HG02852 (cell line): ENCODE data around the gene ADCY9.
"Not testable (repeated sequence)": the region's sequence is repeated elsewhere in the genome, so short reads cannot be mapped to it uniquely, and the experiment has no call there.

Experiments used
- ATAC-seq: cut with Tn5 transposase; IDR thresholded peaks from one replicate; pipeline ENCODE4 v1.9.1; 2021; ENCODE audit warnings: mild to moderate bottlenecking, moderate library complexity; ENCODE audit not compliant: unreplicated experiment

The ADCY9 gene

GRCh38 chr16:4094127-4094773, 22.0 kb downstream of the ADCY9 start:
- ATAC-seq, result no peak

DNA sequence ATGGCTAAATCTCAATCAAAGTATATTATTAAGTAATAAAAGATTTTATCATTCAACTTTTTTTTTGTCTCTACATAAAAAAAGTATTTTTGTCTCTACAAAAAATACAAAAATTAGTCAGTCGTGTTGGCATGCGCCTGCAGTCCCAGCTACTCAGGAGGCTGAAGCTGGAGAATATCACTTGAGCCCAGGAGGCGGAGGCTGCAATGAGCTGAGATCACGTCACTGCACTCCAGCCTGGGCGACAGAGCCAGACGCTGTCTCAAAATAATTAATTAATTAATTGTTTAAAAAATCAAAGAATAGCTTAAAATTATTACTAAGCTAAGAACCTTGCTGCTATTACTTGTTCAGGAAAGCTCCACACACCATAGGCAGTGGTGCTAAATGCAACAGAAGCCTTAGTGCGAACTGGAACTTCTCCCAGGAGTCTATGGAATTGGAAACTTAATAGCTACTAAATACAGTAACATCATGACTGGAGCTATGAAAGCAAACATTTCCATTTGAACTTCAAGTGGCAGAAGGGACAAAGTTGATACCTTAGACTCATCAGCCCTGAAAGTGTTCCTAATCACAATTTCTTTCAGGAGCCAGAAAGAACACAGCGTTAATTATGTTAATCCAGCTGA, 22.6 kb downstream of the ADCY9 start:
- no peak for ATAC-seq

DNA sequence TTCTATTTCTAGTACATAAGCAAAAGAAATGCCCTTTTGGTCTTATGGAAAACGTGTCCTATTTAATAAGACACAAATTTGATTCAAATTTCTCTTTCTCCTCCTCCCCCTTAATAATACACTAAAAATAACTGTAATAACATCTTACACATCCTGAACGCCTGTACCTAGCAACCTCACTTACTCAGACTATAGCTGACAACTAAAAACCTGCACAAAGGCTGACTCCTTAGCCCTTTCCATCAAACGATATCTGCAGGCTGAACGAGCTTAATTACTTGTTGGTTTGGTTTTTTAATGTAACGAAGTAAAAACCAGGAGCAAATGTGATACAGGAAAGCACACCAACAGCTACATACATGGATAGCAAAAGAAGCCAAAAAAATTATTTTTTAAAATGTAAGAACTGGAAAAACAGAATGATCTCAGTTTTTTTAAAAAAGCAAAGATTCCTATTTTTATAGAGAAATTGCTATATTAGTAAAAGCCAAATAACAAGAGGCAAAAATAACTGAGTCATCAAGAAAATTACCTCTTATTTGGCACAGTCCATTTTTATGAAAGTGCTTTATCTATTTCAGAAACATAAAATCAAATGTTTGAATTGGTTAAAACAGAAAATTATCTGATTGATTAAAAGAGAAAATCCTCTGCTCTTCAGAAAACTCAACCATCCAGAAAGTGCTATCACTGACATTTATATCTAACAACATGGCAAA, 23.5 kb downstream of the ADCY9 start:
- no peak for ATAC-seq

DNA sequence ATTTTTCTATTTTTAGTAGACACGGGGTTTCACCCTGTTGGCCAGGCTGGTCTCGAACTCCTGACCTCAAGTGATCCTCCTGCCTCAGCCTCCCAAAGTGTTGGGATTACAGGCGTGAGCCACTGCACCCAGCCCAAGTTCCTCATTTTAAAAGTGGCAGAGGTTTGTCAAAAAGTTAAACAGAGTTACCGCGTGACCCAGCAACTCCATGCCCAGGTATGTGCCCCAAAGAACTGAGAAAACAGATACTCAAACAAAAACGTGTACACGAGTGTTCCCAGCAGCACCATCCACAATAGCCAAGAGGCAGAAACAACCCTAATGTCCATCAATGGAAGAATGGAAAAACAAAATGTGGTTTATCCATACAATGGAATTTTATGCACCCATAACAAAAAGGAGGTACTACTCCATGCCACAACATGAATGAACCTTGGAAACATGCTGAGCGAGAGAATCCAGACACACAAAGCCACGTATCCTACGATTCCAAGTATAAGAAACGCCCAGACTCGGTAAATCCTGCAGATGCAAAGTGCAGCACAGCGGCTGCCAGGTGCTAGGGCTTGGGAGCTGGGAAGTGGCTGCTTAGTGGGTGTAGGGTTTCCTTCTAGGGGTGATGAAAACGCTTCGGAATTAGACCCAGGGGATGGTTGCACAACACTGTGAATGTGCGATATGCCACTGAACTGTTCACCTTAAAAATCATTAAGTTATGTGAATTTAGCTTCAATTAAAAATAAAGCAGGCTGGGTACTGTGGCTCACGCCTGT, 24.8 kb downstream of the ADCY9 start:
- no peak for ATAC-seq

- ATAC-seq, result no peak
These were observed 25.8 kb downstream of the ADCY9 start for GRCh38 chr16:4090351-4090851.

DNA sequence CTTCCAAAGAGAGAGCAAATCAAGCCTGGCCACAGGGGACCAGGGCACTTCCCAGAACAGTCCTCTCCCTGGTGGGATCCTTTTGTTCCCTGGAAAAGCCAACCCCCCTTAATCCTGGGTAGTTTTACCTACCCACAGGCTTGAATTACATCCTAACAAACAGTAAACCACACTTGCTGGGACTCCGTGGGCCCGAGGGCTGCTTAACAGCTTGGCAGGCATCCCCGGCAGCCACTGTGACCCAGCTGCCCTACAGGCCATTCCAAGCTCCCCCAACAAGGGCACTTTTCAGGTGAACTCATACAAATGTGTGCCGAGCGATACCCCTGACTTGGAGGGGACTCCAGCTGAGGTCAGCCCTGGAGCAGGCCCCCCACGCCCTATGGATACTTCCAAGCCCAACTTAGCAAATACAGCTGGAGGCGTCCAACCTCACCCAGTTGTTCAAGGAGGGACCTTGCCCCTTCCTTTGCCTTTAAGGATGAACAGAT, 26.4 kb downstream of the ADCY9 start:
- no peak for ATAC-seq

DNA sequence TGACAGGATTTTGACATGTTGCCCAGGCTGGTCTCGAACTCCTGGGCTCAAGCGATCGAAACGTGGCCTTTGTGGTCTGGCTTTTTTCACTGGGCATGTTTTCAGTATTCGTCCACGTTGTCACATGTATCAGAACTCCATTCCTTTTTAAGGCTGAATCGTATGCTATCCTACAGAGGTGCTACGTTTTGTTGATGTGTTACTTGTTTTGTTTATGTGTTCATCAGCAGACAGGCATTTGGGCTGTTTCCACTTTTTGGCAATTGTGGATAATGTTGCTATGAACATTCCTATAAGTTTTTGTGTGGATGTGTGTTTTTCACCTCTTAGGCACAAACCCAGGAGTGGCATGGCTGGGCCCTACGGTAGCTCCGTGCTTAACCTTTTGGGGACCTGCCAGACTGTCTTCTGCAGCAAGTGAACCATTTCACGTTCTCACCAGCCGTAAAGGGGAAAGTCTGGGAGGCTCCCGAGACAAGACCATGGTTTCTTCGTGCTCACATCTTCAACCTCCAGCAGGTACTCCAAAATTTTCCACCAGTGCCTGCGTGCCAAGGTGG, 26.9 kb downstream of the ADCY9 start:
- no peak for ATAC-seq

DNA sequence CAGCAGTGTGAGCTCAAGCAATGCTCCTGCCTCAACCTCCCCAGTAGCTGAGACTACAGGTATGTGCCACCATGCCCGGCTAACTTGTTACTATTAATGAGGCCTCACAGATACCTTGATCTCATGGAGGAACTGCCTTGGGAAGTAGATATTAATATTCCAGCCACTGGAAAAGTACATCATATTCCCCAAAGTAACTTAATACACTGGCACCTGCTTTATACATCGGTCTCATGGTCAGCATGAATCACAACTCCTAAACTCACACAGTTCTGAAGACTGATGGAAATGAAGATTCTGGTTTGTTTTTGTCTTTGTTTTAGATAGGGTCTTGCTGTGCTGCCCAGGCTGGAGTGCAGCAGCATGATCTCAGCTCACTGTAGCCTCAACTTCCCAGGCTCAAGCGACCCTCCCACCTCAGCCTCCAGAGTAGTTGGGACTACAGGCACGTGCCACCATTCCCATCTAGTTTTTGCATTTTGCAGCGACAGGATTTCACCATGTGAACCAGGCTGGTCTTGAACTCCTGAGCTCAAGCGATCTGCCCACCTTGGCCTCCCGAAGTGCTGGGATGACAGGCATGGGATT, 28.2 kb downstream of the ADCY9 start:
- ATAC-seq, result no peak

DNA sequence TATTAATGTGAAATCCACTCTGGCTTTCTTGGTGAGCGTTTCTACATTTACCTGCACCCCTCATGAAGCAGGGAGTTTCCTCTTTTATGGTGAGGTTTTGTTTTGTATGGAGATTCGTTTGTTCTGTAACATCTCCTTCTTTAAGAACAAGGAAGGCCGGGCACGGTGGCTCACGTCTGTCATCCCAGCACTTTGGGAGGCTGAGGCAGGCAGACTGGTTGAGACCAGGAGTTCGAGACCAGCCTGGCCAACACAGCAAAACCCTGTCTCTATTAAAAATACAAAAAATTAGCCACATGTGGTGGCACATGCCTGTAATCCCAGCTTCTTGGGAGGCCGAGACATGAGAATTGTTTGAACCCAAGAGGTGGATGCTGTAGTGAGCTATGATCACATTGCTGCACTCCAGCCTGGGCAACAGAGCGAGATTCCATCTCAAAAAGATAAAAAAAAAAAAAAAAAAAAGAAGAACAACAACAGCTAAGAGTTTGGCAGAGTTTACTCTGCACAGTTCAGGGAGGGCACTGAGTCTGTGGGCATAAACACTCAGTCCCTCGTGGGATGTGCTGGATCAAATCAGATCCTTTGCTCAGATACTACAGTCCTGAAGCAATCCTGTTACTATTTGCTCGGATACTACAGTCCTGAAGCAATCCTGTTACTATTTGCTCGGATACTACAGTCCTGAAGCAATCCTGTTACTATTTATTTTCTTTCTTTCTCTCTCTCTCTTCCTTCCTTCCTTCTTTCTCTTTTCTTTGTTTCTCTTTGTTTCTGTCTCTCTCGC, 28.9 kb downstream of the ADCY9 start:
- no peak for ATAC-seq

GRCh38 chr16:4086153-4086552, 30.1 kb downstream of the ADCY9 start:
- no peak for ATAC-seq

DNA sequence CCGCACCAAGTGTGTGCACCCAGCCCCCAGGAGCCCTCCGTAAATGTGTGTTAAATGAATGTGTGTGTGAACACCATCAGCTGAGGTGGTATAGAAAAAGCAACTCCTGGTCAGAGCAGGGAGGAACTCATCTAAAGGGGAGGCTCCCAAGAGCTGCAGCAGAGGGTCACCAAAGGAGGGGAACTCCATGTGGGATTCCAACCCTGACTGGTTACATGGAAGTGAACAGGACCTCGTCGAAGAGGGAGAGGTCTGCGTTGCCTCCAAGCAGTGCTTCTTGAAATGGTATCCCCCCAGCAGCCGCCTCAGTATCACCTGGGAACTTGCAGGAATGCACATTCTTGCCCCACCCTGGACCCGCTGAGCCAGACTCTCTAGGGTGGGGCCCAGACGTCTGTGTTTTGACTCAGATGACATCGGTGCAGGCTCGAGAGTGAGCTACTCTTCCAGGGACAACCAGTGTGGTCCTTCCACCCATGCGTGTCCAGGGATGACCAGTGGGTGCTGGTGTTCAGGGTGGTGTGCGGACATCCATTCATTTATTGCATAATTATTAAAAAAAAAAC, 30.8 kb downstream of the ADCY9 start:
- ATAC-seq, result no peak

GRCh38 chr16:4083347-4083870, 32.8 kb downstream of the ADCY9 start:
- ATAC-seq, result no peak

DNA sequence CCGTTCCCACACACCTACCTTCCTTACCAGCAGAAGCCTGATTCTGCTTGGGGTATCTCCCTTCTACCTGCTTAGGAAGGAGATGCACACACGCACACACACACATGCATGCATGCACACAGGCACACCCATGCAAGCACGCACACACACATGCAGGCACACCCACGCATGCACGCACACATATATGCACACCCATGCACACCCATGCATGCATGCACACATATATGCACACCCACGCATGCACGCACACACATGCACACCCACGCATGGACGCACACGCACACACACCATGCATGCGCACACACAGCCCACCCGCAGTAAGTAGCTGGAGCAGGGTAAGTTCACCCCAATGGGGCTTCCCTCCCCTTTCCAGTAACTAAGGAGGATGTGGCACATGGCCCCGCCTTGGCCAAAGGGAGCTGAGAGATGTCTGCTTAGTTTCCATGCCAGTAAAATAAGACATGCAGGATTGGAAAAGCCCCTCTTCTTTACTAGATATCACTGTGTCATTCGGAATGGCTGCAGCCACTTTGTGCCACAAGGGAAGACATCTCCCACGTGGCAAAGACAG, 33.7 kb downstream of the ADCY9 start:
- ATAC-seq, result no peak

DNA sequence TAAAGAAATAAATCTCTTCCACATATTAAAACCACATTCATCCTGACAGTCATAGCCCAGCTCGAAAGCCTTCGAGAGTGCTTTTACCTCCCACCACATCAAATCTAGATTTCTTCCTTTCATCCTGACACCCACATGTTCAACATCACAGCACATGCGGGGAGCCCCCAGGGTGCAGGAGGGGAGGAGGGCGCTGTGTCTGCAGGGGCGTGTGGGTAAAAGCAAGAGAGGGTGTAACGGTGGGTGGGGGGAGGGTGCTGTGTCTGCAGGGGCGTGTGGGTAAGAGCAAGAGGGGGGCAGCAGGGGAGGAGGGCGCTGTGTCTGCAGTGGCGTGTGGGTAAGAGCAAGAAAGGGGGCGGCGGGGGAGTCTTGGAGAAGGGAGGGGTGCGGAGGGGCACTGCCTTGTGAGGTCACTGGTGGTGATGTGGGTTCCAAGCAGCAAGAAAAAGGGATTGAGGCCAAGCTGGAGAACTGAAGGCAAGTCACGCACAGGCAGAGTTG, 34.7 kb downstream of the ADCY9 start:
- ATAC-seq, result no peak

- no peak for ATAC-seq
These were observed 35.2 kb downstream of the ADCY9 start for GRCh38 chr16:4081047-4081446.

GRCh38 chr16:4077174-4077649, 39.0 kb downstream of the ADCY9 start:
- no peak for ATAC-seq

- no peak for ATAC-seq
These were observed 40.7 kb downstream of the ADCY9 start for GRCh38 chr16:4075534-4075933.

DNA sequence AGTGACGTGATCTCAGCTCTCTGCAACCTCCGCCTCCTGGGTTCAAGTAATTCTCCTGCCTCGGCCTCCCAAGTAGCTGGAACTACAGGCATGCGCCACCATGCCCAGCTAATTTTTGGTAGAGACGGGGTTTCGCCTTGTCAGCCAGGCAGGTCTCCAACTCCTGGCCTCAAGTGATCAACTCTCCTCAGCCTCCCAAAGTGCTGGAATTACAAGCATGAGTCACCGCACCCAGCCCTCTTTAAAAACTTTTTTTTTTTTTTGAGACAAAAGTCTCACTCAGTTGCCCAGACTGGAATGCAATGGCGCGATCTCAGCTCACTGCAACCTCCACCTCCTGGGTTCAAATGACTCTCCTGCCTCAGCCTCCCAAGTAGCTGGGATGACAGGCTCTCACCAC, 43.1 kb downstream of the ADCY9 start:
- ATAC-seq, result not testable (repeated sequence)
